A172 (cell line): Measurements from ENCODE around the gene GPS2. TPM values are rescaled to one million over a fixed set of nuclear protein-coding genes. Genes with fewer than 3 reads are reported as not detected.
A peak's percentile ranks its signal among the peaks of the same experiment; 100 is the strongest.

Experiments used
- DNase-seq: peaks from one replicate; pipeline ENCODE4 v3.0.0-alpha.2; 2015; ENCODE audit warnings: low spot score
- total RNA-seq: library from RNA; depleted of rRNA; stranded (reverse); fragments of >200 nt; shearing (Covaris generic); gene quantifications from 2 replicates; pipeline ENCODE4 v1.2.3, GENCODE V29; 2014

Gene GPS2
- total RNA-seq, 1 experiment from 2014 or later = 100 TPM

DNA sequence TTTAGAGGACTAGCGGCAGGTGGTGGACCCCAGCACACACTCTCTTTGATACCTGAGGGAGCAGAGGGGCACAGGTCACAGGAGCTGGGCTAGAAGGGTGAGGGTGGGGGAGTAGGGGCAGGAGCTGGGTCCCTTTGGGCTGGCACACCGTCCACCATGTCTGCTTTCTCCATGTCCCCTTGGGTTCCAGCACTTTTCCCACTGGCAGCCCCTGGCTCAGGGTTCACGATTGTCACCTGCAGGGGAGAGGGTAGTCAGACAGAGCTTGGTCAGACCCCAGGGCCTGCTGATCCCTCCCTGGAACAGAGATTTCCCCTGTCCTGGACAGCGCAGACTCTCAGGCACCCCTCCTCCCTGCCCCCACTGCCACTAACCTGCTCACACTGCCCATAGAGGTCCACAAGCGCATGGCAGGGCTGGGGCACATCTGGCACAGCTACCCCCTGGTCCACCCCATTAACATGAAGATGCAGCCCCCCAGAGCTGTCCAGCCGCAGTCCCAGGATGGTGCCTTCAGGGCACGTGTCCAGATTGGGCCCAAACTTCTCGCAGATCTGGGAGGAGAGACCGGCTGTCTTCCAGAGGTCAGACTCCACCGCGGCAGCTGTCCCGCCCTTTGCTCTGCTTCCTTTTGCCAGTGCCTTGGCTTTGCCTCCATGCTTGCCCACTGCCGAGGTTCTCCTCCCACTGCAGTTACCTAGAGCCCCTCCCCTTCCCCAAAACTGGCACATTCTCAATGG, 3.1 kb upstream of the GPS2 start:
- DNase-seq = no peak

DNA sequence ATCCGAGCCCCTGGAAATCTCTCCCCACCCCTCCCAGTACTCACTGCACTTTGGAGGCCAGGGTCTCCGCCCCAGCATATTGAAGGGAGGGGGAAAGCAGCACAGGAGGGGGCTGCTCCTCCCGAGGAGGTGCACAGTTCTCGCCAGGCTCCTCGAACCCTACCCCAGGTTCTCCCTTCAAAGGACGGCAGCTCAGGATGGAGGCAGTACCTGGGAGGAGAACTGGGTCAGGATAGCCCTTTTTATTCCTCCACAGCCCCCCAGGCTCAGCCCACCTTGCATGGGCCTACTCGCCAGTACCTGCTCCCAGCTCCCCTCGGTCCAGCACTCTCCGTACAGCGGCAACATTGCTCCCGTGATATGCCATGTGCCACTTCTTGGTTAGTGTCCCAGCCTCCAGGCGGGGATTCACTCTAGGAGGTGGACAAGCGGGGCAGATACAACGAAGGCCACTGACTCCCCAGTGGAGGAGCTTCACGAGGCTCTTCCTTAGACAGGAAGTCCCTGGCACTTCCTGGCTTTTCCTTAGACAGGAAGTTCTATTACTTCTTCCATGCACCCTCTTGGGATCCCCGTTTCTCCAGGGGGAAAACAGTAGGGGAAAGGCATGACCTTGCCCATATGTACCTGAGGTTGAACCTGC, 2.1 kb upstream of the GPS2 start:
- no peak for DNase-seq

DNA sequence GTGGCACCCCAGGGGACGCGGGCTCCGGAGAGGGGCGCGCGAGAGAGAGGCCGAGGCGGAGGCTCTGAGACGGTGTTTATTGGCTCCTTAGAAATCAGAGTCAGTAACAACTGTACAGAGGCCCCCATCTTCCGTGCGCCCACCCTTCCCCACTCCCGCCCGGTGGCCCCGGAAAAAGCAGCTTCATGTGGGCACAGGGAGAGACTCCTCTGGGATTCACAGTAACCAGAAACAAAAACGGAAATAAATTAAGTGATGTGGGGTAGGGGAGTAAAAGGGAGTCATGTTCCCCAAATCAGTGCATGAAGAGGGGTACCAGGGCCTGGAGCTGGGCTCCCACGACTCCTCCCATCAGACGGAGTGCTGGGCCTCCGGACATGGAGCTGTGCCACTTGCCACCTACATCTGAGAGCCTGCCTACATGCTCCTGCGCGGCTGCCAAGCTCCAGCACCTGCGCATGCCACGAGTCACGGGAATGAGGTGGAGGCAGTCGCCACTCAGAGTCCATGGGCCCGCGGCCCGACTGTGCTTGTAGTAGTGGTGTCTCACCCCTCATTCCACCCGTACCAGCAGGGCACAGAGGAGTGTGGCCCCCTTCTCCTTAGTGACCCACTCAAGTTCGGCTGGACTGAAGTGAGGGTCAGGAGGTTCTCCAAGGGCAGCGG, 543 bp upstream of the GPS2 start:
- no peak for DNase-seq

DNA sequence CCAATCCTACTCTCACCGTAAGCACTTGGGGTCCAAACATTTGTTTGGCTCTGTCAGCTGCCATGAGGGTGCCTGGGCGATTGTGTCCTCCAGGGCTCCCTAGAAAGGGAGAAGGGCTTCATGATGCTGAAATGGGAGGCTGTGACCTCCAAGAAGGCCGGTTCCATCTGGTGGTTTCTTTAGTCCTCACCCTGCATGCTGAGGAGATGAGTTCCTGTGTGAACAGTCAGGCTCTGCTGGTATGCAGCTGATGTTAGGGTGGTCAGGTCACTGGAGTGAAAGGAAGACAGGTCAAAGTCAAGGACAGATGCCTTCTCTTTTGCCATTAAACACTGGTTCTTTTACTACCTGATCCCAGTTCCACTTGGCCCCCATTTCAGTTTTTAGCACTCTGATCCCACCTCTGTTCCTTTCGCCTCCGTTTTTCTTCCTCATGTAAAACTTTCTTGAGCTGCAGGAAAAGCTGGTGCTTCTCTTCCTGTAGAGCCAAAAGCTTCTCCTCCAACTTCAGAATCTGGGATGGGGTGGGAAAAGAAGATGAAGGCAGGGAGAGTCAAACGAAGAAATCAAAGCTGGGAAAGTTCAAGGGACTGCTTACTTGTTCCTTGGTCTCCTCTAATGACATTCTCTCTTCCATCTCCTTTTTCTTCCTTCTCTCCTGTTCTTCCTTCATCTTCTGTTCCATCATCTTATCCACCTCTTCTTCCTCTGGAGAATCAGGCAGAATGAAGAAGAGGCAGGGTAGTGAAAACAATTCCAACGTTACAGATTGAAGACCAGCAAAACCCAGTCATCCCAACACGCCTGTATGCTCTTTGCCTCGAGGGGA, 1.1 kb downstream of the GPS2 start:
- DNase-seq = peak; percentile 26

DNA sequence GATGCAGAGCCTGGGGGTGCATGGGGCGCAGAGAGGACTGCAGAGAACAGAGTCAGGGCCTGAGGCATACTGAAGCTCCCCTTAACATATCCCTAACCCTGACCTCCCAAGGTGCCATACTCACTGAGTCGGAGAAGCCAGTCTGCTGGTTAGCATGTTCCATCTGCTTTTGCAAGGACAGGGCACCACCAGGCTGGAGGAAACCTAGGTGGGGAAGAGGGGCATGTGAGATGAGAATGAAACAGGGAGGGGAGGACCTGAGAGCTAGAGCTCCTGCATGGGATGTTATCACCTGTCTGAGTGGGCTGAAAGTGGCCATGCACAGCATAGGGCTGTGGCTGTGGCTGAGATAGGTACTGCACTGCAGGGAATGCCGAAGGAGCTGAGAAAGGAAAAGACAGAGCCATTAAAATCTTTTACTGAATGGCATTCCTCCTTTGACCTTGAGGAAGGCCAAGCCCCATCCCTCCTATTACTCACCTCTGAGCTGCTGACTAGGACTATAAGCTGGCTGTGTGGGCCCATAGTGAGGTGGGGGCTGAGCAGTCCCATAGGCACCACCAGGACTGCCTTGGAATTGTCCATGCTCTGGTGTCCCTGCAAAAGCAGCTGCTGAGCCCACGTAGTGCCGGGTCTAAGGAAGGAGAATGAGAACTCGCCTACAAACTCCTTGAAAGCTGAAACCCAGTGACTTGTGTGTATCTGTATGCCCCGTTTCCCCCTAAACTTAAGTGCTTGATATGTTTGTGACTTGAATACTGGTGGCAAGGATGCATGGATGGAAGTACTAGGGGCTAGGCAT, 1.9 kb downstream of the GPS2 start:
- DNase-seq = peak; percentile 14

DNA sequence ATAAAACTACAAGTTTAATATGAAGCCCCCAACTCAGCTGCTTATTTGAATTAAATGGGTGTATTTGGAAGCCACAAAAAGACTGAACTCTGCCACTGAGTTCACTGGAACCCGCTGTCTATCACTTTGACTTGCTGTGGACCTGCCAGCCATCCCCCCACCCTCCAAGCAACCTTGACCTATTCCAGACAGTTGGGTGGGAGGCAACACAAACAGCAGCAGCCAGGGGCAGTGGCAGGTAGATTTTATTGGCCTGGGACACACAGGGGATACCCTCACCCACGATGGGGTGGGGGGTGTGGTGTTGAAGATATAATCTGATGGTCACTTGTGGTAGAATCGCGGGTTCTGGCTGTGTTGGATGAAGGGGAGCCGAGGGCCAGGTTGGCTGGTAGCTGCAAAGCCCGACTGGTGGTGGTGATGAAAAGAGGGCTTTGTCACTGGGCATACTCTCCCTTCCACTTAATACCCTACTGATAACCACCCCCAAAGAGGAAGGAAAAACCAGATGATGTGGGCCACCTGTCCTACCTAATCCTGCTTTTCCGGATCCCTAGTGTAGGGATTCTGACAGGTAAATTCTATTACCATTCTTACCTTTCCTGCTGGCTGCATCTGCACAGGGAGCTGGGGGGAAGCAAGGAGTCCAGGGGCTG, 2.6 kb downstream of the GPS2 start:
- no peak for DNase-seq

DNA sequence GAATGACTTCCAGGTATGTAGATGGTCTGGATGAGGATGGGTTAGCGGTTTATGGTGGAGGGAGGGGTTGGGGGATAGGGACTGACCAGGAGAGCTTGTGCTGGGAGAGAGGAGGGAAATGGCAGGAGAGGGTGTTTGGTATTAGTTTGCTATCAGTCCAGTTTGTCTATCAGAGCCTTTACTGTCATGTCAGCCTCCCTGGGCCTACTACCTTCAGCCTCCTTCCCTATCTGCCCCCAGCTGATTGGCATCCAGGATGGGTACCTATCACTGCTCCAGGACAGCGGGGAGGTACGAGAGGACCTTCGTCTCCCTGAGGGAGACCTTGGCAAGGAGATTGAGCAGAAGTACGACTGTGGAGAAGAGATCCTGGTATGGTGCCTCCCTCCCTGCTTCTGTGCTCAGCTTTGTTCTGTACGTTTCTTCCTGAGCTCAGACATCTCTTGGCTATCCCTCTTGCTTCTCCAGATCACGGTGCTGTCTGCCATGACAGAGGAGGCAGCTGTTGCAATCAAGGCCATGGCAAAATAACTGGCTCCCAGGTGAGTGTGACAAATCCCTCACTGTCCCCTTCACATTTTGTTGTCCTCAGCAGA, 4.0 kb downstream of the GPS2 start:
- DNase-seq = no peak

DNA sequence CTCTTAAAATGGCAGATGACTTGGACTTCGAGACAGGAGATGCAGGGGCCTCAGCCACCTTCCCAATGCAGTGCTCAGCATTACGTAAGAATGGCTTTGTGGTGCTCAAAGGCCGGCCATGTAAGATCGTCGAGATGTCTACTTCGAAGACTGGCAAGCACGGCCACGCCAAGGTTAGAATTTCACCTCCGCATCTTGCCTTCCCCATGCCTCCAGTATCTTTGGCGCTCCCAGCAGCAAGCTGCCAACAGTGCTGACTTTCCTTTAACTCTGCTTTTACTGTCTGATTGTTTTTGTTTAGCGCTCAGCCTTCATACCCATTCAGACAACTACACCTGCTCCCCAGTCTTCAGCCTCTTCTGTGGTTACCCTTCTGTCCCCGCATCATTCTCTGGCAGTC, 5.5 kb downstream of the GPS2 start:
- DNase-seq = no peak

DNA sequence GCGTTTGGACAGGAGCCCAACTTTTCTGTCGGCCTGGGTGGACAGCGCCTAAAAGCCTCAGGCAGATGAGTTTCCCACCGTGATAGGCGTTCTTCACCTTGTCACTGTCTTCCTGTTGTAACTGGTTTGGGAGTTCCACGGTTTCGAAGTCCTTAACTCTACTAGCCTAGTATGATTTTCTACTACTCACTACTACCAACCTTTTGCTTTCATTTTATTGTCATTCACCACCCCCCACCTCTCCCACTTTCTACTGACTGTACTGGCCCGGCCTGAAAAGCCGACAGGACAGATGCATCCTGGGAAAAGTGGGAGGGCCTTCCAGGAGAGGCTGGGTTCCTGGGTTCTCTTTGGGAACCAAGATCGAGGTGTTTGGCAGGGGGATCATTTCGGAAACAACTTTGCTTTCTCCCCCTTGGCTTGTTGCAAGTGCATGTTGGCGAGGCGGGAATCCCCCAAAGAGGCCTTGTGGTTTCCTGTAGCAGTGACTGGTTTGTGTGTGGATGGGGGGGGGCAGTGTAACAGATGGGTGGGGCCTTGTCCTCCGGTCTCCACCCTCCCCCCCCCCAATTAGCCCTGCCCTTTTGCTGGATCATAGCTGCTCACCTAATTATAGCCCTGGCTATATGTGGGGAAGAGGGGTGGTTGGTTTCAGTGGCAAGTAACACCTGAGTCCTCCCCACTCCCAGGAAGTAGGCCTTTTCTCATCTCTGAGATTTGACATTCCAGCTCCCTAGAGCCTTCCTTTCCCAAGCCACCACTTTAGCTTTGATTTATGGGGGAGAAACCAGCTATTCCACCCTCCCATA, 6.3 kb downstream of the GPS2 start:
- peak; percentile 82 for DNase-seq

DNA sequence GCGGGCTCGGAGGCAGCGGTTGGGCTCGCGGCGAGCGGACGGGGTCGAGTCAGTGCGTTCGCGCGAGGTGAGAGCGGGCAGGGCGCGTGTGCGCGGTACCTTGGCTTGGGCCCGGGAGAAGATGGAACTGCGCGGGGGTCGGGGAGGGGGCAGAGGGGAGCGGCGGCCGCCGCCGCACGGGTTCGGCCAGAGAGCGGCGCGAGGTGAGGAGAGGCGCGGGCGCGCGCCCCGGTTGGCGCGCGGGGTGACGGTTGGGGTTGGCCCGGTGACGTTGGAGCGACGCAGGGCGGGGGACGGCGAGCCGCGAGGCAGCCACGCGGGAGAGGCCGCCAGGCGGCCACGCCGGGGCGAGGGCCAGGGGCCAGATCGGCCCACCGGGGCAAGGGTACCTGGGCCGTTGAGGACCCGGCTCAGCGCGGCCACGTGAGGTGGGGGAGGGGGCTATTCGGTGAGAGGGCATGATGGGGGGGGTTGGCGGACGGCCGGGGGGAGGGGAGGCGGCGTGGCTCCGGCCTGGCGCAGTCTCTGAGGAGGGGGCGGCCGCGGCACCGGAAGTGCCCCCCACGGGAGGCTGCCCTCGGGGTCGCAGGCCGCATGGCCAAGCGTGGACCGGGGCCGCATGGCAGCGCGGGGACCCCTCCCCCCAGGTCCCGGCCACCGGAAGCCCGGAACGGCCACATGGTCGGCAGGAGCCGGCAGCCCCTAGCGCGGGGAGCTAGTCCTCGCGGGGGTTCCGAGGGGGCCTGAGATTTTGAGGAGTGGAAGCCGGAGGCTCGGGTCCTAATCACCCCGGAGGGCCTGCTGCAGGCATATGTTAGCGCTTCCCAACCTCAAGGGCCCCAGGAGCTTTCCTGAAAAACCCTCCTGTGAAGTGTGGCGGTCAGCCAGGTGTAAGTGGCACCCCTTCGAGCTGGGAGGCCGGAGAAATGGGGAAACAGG, 7.2 kb downstream of the GPS2 start:
- no peak for DNase-seq

DNA sequence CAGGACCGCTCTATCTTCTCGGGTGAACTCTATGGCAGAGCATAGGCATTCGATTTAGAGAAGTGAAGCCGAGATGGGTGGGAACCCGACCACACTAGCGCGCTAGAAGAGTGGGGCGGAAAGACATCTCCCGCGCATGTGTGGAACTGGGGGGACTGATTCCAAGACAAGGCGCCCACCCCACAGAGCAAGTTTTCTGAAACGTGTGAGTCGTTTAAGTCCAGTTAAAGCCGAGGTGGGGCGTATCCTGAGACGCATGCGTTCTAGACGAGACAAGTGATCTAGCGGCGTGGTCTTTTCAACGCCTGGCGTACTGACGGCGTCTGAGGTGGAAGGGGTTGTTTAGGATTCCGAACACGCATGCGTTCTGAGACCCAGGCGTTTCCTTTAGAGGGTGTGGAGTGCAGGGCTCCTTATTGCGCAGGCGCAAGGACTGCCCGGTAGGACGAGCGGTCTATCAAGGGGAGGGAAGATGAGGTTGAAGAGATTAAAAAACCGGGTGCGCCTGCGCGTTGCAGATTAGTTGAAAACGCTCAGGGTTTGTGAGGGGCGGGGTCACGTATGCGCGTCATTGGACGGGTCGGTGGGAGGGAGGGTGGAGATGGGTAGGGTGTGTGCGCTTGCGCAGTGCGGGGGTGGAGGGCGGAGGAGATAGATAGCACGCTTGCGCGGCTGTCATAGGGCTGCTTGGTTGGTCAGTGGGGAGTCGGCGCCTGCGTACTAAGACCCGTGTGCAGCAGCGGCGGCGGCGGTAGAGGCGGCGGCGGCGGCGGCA, 8.1 kb downstream of the GPS2 start, which contains the start of gene EIF5A:
EIF5A (plus strand) TSS at position 718 of the 775 bp plus-strand sequence. CDS start 2,008 bp downstream, outside the sequence.
- DNase-seq = peak; percentile 100

DNA sequence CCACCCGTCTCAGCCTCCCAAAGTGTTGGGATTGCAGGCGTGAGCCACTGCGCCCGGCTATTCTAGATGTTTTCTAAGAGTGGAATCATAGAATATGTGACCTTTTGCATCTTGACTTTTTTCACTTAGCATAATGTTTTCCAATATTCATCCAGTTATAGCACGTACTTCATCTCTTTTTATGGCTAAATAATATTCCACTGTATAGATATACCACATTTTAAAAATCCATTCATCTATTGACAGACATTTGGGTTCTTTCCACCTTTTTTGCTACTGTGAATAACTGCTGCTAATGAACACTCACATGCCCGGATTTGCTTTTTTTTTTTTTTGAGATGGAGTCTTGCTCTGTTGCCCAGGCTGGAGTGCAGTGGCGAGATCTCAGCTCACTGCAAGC, 11.0 kb downstream of the GPS2 start:
- no peak for DNase-seq

DNA sequence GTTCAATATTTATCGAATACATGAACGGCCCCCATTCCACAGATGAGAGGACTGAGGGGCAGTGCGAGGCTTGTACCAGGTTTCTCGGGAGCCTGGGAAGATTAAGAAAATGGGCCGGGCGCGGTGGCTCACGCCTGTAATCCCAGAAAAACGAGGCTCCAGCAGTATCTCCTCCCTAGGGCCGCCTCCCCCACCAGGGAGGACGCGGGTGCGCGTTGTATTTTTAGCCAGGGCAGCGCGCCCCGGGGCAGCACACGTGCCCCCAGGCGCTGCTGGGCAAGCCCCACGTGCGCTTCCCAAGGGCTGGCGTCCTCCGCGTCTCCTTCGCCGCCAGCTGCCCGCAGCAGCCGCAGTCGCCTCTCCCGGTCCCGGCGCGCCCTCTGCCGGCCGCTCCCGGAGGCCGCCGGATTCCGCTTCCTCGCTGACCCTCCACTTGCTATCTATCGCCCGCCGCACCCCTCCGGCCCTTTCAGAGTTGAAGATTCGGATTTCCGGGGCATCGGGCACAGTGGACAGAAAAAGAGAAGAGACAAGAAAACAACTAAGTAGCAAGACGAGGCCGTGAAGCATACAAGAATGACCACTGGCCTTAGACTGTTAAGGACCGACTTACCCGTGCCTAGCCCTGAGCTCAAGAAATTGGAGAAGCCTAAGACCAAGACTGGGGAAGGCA, 18.8 kb downstream of the GPS2 start:
- DNase-seq = peak; percentile 72

DNA sequence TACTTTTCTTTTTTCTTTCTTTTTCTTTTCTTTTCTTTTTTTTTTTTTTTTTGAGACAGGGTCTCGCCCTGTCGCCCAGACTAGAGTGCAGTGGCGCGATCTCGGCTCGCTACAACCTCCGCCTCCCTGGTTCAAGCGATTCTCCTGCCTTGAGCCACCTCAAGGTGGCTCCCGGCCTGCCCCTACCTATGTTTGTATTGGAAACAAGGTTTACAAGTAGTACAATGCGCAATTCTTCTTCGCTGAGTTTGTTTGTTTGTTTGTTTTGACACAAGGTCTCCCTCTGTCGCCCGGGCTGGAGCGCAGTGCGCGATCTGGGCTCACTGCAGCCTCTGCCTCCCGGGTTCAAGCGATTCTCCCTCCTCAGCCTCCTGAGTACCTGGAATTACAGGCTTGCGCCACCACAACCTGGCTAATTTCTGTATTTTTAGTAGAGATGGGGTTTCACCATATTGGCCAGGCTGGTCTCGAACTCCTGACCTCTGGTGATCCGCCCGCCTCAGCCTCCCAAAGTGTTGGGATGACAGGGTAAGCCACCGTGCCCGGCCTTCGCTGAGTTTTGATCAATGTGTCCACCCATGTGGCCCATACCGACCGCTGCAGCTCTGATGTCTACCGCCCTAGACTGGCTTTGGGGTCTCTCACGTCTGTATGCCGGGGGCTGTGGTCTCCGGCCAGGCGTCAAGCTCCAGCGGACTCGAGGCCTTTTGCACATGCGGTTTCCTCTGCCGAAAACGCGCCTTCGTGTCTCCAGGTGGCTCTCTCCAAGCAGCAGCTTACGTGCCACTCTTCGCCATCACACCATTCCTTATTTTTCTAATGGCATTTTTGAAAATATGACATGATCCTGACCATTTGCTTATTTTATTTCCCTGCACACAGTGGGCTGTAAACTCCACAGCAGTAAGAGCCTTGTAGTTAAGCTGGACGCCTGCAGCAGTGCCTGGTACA, 19.7 kb downstream of the GPS2 start:
- DNase-seq = no peak

DNA sequence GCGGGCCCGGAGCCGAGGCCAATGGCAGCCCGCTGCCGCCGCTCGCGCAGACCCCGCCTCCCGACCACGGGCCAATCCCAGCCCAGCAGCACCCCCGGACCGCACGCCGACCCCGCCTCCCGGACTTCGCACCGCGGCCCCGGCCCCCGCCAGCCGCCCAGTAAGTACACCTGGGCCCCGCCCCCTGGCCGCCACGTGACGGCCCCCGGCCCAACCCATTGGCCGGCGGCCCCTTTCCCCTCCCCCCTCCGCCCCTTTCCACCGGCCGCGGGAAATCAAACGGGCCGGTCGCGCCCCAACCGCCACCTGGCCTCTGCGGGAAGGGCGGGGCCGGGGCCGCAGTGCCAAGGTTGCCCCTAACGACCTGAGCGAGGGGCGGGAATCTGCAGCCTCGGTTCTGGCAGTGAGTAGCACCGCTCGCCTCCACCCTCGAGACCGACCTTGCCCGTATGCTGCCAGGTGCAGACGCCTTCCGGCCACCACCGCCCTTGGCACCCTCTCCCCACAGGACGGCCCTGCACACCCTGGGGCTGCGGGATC, 20.5 kb downstream of the GPS2 start, which contains the start of gene YBX2:
YBX2 (minus strand) TSS at position 26 of the 540 bp plus-strand sequence. CDS start 139 bp downstream, outside the sequence.
- DNase-seq = peak; percentile 33
